Measurements from ENCODE around the gene ARHGAP25. TPM values are rescaled to one million over a fixed set of nuclear protein-coding genes. Genes with fewer than 3 reads are reported as not detected.
A peak's percentile ranks its signal among the peaks of the same experiment; 100 is the strongest.

ARHGAP25 gene
- total and polyA plus RNA-seq, 4 donors = 17.1 to 43.0 (median 22.6) TPM

DNA sequence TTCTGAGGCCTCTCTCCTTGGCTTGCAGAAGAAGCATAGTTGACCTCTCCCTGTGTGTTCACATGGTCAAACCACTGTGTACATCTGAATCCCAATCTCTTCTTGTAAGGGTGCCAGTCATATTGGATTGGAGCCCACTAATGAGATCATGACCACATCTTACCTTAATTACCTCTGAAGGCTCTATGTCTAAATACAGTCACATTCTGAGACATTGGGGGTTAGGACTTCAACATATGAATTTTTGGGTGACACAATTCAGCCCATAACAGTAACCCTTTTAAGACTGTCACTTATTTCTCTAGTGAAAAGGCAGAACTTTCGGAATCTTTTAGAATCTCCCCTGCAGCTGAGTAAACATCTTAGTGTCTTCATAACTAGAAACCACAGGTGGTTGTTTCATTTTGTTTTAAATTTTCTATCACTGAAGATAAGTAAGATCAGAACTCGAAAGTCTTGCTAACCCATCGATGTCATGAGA is 103.3 kb downstream of the ARHGAP25 start:
- no peak overlapping the region for H3K27ac ChIP-seq (ENCODE audit: low read depth in 1 of 2, low read length in 1 of 2)
- ATAC-seq (ENCODE audit: insufficient read depth, low FRiP score) = no peak
- no peak for DNase-seq
- H3K27me3 ChIP-seq (ENCODE audit: control insufficient read depth in 3 of 3, insufficient read depth in 3 of 3, low read length in 2 of 3) = no peaks in the 10 kb centered on the region
- WGBS, 2 donors = 59 to 80% methylated on average over 3 of the region's 3 CpGs
- no peaks in the 10 kb centered on the region for H3K36me3 ChIP-seq (ENCODE audit: control insufficient read depth in 4 of 4, insufficient read depth in 4 of 4, low read length in 4 of 4)
- no peaks in the 10 kb centered on the region for H3K9me3 ChIP-seq (ENCODE audit: control insufficient read depth in 4 of 4, insufficient read depth in 3 of 4, low read length in 3 of 4)
- H3K9ac ChIP-seq (ENCODE audit: insufficient read depth in 1 of 2, low read length in 2 of 2) = no peak overlapping the region
- TF ChIP-seq CTCF (IDR thresholded peaks at IDR 0.05; ENCODE audit: control extremely low read depth, extremely low read depth) = no peak
- no peak overlapping the region for H3K4me3 ChIP-seq
- H3K4me1 ChIP-seq (ENCODE audit: control insufficient read depth in 5 of 5, insufficient read depth in 5 of 5, low read length in 5 of 5) = peaks cover 0 to 6% (median 0%) of the 10 kb centered on the region in 5 donors

DNA sequence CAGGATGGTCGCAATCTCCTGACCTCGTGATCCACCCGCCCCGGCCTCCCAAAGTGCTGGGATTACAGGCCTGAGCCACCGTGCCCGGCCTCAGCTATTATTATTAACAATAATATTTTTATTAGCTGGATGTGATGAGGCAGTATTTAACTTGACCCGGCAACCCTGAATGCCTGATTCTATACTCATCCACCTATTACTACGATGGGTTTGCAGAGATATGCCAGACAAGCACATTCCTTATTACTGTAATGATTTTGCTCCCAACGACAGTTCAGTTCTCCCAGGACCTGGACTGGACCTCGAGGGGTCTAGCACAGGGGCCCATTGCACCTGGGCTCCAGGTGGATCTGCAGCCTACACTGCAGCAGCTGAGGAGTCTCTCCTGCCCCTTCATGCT is 104.0 kb downstream of the ARHGAP25 start:
- Histone ChIP-seq H3K4me1 (ENCODE audit: control insufficient read depth in 5 of 5, insufficient read depth in 5 of 5, low read length in 5 of 5) (peaks cover 0 to 6% (median 0%) of the 10 kb centered on the region in 5 donors), H3K36me3 (ENCODE audit: control insufficient read depth in 4 of 4, insufficient read depth in 4 of 4, low read length in 4 of 4) (no peaks in the 10 kb centered on the region), H3K27me3 (ENCODE audit: control insufficient read depth in 3 of 3, insufficient read depth in 3 of 3, low read length in 2 of 3) (no peaks in the 10 kb centered on the region), H3K9me3 (ENCODE audit: control insufficient read depth in 4 of 4, insufficient read depth in 3 of 4, low read length in 3 of 4) (no peaks in the 10 kb centered on the region), H3K9ac (ENCODE audit: insufficient read depth in 1 of 2, low read length in 2 of 2) (no peak overlapping the region), H3K27ac (ENCODE audit: low read depth in 1 of 2, low read length in 1 of 2) (no peak overlapping the region), H3K4me3 (no peak overlapping the region)
- no peak for DNase-seq
- WGBS, 2 donors = 92 to 96% methylated on average over 10 of the region's 10 CpGs
- TF ChIP-seq CTCF (IDR thresholded peaks at IDR 0.05; ENCODE audit: control extremely low read depth, extremely low read depth) = no peak
- ATAC-seq (ENCODE audit: insufficient read depth, low FRiP score) = no peak

DNA sequence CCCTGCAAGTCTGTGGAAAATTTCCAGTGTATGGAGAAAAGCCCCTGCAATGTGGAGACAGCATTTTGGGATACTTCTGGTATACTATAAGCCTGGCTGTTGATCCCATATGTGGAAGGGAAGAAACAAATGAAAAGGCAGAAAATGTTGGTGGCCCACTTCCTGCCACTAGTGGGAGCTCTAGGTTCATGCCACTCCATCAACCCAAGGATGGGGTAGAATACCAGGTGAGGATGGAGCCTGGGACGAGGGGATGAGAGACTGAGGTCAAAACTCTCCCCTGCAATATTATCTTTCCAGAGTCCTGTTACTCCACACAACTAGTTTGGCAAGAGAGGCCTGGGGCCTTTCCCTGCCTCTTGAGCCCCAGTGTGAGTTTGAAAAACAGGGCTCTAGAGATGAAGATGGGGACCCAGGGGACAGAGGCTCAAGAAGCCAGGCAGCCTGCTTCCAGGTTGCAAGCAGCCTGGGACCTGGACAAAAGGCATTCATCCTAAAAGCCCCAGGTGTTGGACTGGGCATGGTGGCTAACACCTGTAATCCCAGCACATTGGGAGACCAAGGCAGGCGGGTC is 104.7 kb downstream of the ARHGAP25 start:
- no peak overlapping the region for H3K27ac ChIP-seq (ENCODE audit: low read depth in 1 of 2, low read length in 1 of 2)
- no peak overlapping the region for H3K4me3 ChIP-seq
- 90 to 95% methylated on average over 2 of the region's 2 CpGs for whole genome bisulfite sequencing, 2 donors
- H3K36me3 ChIP-seq (ENCODE audit: control insufficient read depth in 4 of 4, insufficient read depth in 4 of 4, low read length in 4 of 4) = no peaks in the 10 kb centered on the region
- H3K9ac ChIP-seq (ENCODE audit: insufficient read depth in 1 of 2, low read length in 2 of 2) = no peak overlapping the region
- H3K9me3 ChIP-seq (ENCODE audit: control insufficient read depth in 4 of 4, insufficient read depth in 3 of 4, low read length in 3 of 4) = no peaks in the 10 kb centered on the region
- no peaks in the 10 kb centered on the region for H3K27me3 ChIP-seq (ENCODE audit: control insufficient read depth in 3 of 3, insufficient read depth in 3 of 3, low read length in 2 of 3)
- ATAC-seq (ENCODE audit: insufficient read depth, low FRiP score) (no peak), DNase-seq (no peak)
- peak; percentile 44 for TF ChIP-seq CTCF (IDR thresholded peaks at IDR 0.05; ENCODE audit: control extremely low read depth, extremely low read depth)
- peaks cover 0 to 6% (median 0%) of the 10 kb centered on the region in 5 donors for H3K4me1 ChIP-seq (ENCODE audit: control insufficient read depth in 5 of 5, insufficient read depth in 5 of 5, low read length in 5 of 5)

DNA sequence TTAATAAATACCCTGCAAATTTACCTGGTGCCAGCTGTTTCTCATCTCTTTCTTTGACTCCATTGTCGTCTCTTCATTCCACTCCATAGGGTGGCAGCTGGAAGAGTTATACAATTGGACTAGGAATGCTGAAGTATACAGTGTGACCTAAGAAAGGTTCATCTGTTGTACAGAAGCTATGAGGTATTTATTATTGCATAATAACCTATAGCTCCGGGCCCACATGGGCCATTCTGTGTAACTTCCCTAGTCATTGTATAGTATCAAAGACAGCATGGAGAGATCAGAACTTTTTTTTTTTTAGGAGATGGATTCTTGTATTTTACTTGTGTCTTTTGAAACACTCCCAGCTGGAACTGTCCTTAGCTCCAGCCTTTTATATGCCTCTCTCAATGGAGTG is 110.4 kb downstream of the ARHGAP25 start:
- Histone ChIP-seq H3K27ac (ENCODE audit: low read depth in 1 of 2, low read length in 1 of 2) (no peak overlapping the region), H3K27me3 (ENCODE audit: control insufficient read depth in 3 of 3, insufficient read depth in 3 of 3, low read length in 2 of 3) (no peaks in the 10 kb centered on the region), H3K9me3 (ENCODE audit: control insufficient read depth in 4 of 4, insufficient read depth in 3 of 4, low read length in 3 of 4) (no peaks in the 10 kb centered on the region), H3K36me3 (ENCODE audit: control insufficient read depth in 4 of 4, insufficient read depth in 4 of 4, low read length in 4 of 4) (no peaks in the 10 kb centered on the region), H3K4me1 (ENCODE audit: control insufficient read depth in 5 of 5, insufficient read depth in 5 of 5, low read length in 5 of 5) (peaks cover 0 to 18% (median 0%) of the 10 kb centered on the region in 5 donors), H3K4me3 (no peak overlapping the region), H3K9ac (ENCODE audit: insufficient read depth in 1 of 2, low read length in 2 of 2) (no peak overlapping the region)
- ATAC-seq (ENCODE audit: insufficient read depth, low FRiP score) = no peak
- WGBS, 2 donors = 68 to 81% methylated on average over 2 of the region's 2 CpGs
- peak in 1 of 3 donors; percentile 67 for DNase-seq
- TF ChIP-seq CTCF (IDR thresholded peaks at IDR 0.05; ENCODE audit: control extremely low read depth, extremely low read depth) = no peak

Measured in lung (tissue), 12 donors.